Neural cell (in vitro differentiated cells): ENCODE measurements around the gene P3H1. TPM values are rescaled to one million over a fixed set of nuclear protein-coding genes. Genes with fewer than 3 reads are reported as not detected.

Experiments
- H2AFZ ChIP-seq: fragments of 200-600, 300-800 bp; sonication (generic), shearing (Covaris generic); 2 replicates; pipeline ENCODE4 v1.6.0; 2014; ENCODE audit warnings: low read depth, mild to moderate bottlenecking, antibody characterized with exemption, low read length, moderate library complexity
- H3F3A ChIP-seq: fragments of 200-600 bp; shearing (Covaris generic); 2 replicates; pipeline ENCODE4 v1.6.1; 2016; ENCODE audit warnings: mild to moderate bottlenecking, moderate library complexity, mixed read lengths, antibody characterized with exemption, low read length; ENCODE audit not compliant: insufficient read depth, poor library complexity, severe bottlenecking
- H3K27ac ChIP-seq: fragments of 200-600, 300-800 bp; sonication (generic), shearing (Covaris generic); 2 replicates; pipeline ENCODE4 v1.5.1; 2014; ENCODE audit warnings: mild to moderate bottlenecking, low read length, moderate library complexity
- H3K27me3 ChIP-seq: fragments of 300-800, 200-600 bp; sonication (generic), shearing (Covaris generic); 2 replicates; pipeline ENCODE4 v1.6.0; 2014; ENCODE audit warnings: mild to moderate bottlenecking, low read depth, low read length, moderate library complexity; ENCODE audit not compliant: insufficient read depth
- H3K36me3 ChIP-seq: fragments of 300-800, 200-600 bp; sonication (generic), shearing (Covaris generic); 2 replicates; pipeline ENCODE4 v1.5.1; 2014; ENCODE audit warnings: mild to moderate bottlenecking, antibody characterized with exemption, low read length, moderate library complexity; ENCODE audit not compliant: insufficient read depth
- H3K4me2 ChIP-seq: fragments of 300-800, 200-600 bp; sonication (generic), shearing (Covaris generic); 2 replicates; pipeline ENCODE4 v1.6.0; 2014; ENCODE audit warnings: mild to moderate bottlenecking, low read length
- H3K4me3 ChIP-seq: fragments of 300-800, 200-600 bp; sonication (generic), shearing (Covaris generic); 2 replicates; pipeline ENCODE4 v1.5.1; 2014; ENCODE audit warnings: mild to moderate bottlenecking, low read length, moderate library complexity
- H3K79me2 ChIP-seq: fragments of 200-600 bp; shearing (Covaris generic); replicated peaks from 2 replicates; pipeline ENCODE4 v1.6.0; 2014; ENCODE audit warnings: mild to moderate bottlenecking, low read length, moderate library complexity; ENCODE audit not compliant: insufficient read depth
- H3K9ac ChIP-seq: fragments of 300-800, 200-600 bp; sonication (generic), shearing (Covaris generic); 2 replicates; pipeline ENCODE4 v1.6.1; 2016; ENCODE audit warnings: mild to moderate bottlenecking, low read length, mixed read lengths
- H3K9me2 ChIP-seq: fragments of 200-600 bp; shearing (Covaris generic); 2 replicates; pipeline ENCODE4 v1.6.1; 2016; ENCODE audit warnings: mild to moderate bottlenecking, low read length, mixed read lengths; ENCODE audit not compliant: insufficient read depth
- H3K9me3 ChIP-seq: fragments of 200-600, 300-800 bp; sonication (generic), shearing (Covaris generic); 2 replicates; pipeline ENCODE4 v1.6.1; 2016; ENCODE audit warnings: mild to moderate bottlenecking, mixed run types, low read length, moderate library complexity, mixed read lengths
- H4K20me1 ChIP-seq: fragments of 200-600 bp; shearing (Covaris generic); 2 replicates; pipeline ENCODE4 v1.6.1; 2016; ENCODE audit warnings: mild to moderate bottlenecking, mixed run types; ENCODE audit not compliant: insufficient read depth
- CTCF ChIP-seq: fragments of 450-650 bp; IDR thresholded peaks from 2 replicates; pipeline ENCODE4 v1.5.1; 2014; ENCODE audit warnings: antibody characterized with exemption, mild to moderate bottlenecking, moderate library complexity; ENCODE audit not compliant: poor library complexity, severe bottlenecking
- EP300 ChIP-seq: fragments of 450-650 bp; conservative IDR thresholded peaks from 2 replicates; pipeline ENCODE4 v1.6.1; 2014; ENCODE audit warnings: antibody characterized with exemption, mild to moderate bottlenecking, moderate library complexity; ENCODE audit not compliant: poor library complexity, severe bottlenecking
- EZH2 ChIP-seq: fragments of 200-600, 300-800 bp; shearing (Covaris generic), sonication (generic); IDR thresholded peaks from 2 replicates; pipeline ENCODE4 v1.6.1; 2014; ENCODE audit warnings: antibody characterized with exemption, low read length, borderline replicate concordance, mild to moderate bottlenecking; ENCODE audit not compliant: insufficient read depth, poor library complexity, severe bottlenecking
- MXI1 ChIP-seq: fragments of 450-650 bp; conservative IDR thresholded peaks from 2 replicates; pipeline ENCODE4 v1.6.1; 2014; ENCODE audit warnings: antibody characterized with exemption, mild to moderate bottlenecking; ENCODE audit not compliant: poor library complexity, severe bottlenecking
- POLR2AphosphoS5 ChIP-seq: IDR thresholded peaks from 2 replicates; pipeline ENCODE4 v1.6.1; 2012
- RAD21 ChIP-seq: fragments of 450-650 bp; conservative IDR thresholded peaks from 2 replicates; pipeline ENCODE4 v1.6.1; 2014; ENCODE audit warnings: antibody characterized with exemption, mild to moderate bottlenecking, moderate library complexity
- REST ChIP-seq: IDR thresholded peaks from 2 replicates; pipeline ENCODE4 v1.6.1; 2012; ENCODE audit warnings: borderline replicate concordance
- SMC3 ChIP-seq: fragments of 450-650 bp; conservative IDR thresholded peaks from 2 replicates; pipeline ENCODE4 v1.6.1; 2014; ENCODE audit warnings: antibody characterized with exemption, mild to moderate bottlenecking, moderate library complexity; ENCODE audit not compliant: poor library complexity
- TAF1 ChIP-seq: IDR thresholded peaks from 2 replicates; pipeline ENCODE4 v1.6.1; 2012; ENCODE audit warnings: low read depth
- polyA plus RNA-seq: library from polyadenylated mRNA; depleted of rRNA; stranded (reverse); fragments of >200 nt; gene quantifications from 2 replicates; pipeline ENCODE4 v1.2.3, GENCODE V29; 2014

P3H1 gene
- polyA plus RNA-seq, 1 donor from 2014 or later, result 32.4 TPM

GRCh38 chr1:42768172-42768571 is 1.3 kb upstream of the P3H1 start:
- no peak overlapping the region for H2AFZ ChIP-seq
- no peaks in the 10 kb centered on the region for H3K9me3 ChIP-seq
- H3K9ac ChIP-seq, result peak overlapping the region; percentile 96
- H3K4me2 ChIP-seq, result peak overlapping the region; percentile 90
- no peaks in the 10 kb centered on the region for H3F3A ChIP-seq
- no peaks in the 10 kb centered on the region for H3K36me3 ChIP-seq
- H3K9me2 ChIP-seq, result no peaks in the 10 kb centered on the region
- H3K27me3 ChIP-seq, result no peaks in the 10 kb centered on the region
- peak overlapping the region; percentile 98 for H3K4me3 ChIP-seq
- H3K79me2 ChIP-seq, result peaks cover 76% of the 10 kb centered on the region
- no peaks in the 10 kb centered on the region for H4K20me1 ChIP-seq
- TF ChIP-seq MXI1 (no peak), TAF1 (no peak), SMC3 (no peak), REST (no peak), POLR2AphosphoS5 (no peak), RAD21 (no peak), CTCF (no peak), EP300 (no peak)
- H3K27ac ChIP-seq, result no peak overlapping the region

GRCh38 chr1:42767510-42768000 is 727 bp upstream of the P3H1 start:
- peak overlapping the region; percentile 78 for H2AFZ ChIP-seq
- H3K4me3 ChIP-seq, result peak overlapping the region; percentile 98
- H3K36me3 ChIP-seq, result no peaks in the 10 kb centered on the region
- H3K79me2 ChIP-seq, result peaks cover 80% of the 10 kb centered on the region
- TF ChIP-seq TAF1 (peak; percentile 6), EZH2 (no peak), REST (peak; percentile 47), SMC3 (peak; percentile 54), MXI1 (peak; percentile 90), EP300 (peak; percentile 6), RAD21 (no peak)
- H3K9me2 ChIP-seq, result no peaks in the 10 kb centered on the region
- no peaks in the 10 kb centered on the region for H3K27me3 ChIP-seq
- peak overlapping the region; percentile 90 for H3K4me2 ChIP-seq
- H4K20me1 ChIP-seq, result no peaks in the 10 kb centered on the region
- peak overlapping the region; percentile 94 for H3K27ac ChIP-seq
- H3K9ac ChIP-seq, result peak overlapping the region; percentile 96
- no peaks in the 10 kb centered on the region for H3F3A ChIP-seq
- no peaks in the 10 kb centered on the region for H3K9me3 ChIP-seq
